ENCODE data around the gene PKP4.

Gene PKP4

DNA sequence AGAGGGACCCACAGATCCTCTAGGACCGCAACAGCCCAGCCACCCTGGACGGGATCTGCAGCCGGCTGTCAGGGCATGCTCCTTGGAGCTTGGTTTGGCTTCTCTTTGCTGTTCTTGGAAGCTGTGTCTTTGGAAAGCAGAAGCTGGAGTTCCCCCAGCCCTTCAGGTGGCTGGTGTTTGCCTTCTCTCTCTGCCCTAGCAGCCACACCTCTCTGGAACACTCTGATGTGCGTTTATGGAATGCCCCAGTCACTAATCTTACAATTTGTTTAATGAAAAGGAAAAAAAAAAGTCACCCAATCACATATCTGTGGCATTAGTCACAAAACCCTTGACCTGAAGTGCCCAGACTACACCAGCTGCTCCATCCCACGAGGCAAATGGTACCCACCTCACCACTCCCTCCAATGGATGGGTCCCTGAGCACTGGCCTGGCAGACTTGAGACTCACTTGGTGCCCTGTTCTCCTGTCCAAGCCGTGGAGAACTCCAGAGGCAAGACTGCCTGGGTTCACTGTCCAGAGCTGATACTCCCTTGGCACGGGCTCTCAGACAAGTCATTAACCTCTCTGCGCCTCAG, 268.1 kb downstream of the PKP4 start:
- no peak for DNase-seq

DNA sequence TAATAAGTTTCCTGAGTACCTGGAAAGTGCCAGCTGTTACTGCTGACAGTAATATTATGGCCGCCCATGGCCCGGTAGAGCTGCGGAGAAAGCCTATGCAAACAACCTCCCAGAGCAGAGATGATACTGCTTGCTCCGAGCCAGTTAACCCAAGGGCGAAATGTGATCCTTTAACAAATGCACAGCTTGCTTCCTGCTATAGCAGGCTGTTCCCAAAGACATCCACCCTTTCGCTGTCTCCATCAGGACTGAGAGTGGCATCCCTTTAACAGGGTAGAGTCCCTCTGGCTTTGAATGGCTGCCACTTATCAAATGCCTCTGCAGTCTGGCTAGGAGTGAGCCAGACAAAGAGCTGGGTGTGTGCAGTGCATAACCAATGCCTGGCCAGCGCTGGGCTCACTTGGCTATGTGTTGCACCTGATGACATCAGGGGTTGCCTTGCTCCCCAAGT, 268.7 kb downstream of the PKP4 start:
- no peak for DNase-seq

DNA sequence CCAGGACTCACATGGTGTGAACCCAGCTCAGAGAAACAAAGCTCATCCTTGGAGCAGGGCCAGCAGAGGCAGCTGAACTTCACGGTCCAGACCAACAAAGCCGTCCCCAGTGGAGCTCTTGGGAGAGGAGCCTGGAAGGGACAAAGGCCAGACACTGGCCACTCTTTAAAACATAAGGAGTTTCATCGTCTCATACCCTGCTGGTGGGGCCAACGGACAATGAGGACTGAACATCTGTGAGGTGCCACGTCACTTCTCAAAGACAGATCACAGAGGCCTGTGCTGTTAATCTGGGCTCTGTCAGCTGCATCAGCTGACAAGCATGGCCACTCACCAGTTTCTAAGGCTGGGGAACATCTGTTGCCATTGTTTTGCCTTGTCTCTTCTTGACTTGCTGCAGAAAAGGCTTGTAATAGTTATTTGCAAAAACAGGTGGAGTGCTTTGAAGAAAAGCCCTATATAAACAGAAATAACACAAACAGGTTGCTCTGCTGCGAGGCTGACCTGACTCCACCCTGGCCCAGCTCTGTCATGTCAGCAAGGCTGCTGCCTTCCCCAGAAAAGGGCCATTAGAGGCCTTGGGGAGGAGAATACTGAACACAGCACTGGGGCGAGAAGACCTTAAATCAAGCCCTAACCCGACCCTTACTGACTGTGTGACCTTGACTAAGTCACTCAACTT, 270.3 kb downstream of the PKP4 start:
- no peak for DNase-seq

DNA sequence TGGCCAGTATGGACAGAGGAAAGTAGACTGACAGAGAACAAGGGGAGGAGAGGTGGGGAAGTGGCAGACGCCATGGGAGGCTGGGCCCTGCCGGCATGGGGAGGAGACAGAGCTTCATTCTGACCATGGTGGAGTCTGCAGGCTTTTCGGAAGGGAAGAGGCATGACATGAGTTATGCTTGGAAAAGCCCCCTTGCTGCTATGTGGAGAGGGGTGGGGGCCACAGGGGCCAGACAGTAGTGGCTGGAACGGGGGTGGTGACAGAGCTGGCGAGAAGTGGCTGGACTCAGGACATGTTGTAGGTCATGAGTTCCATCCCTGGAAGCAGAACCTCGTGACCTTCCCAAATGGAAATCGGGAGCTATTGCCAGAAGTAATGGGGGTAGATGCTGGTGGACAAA, 271.7 kb downstream of the PKP4 start:
- no peak for DNase-seq

DNA sequence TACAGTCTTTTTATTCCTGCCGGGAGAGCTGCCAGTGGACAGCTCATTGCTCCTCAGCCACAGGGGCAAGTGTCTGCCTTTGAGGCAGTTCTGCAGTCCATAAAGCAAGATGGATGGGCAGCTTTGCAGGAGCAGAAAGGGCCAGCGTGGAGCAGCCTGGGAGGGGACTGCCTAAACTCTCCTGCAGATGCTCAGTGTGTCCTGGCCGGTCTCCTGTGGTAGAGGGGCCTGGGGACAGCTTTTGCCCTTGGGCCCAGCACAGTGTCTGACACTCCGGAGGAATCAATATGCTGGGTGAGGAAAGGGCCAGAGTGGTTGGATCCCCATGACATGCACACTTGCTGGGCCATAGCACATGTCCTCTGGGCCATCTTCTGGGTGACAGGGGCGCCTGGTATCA, 272.7 kb downstream of the PKP4 start:
- no peak for DNase-seq

DNA sequence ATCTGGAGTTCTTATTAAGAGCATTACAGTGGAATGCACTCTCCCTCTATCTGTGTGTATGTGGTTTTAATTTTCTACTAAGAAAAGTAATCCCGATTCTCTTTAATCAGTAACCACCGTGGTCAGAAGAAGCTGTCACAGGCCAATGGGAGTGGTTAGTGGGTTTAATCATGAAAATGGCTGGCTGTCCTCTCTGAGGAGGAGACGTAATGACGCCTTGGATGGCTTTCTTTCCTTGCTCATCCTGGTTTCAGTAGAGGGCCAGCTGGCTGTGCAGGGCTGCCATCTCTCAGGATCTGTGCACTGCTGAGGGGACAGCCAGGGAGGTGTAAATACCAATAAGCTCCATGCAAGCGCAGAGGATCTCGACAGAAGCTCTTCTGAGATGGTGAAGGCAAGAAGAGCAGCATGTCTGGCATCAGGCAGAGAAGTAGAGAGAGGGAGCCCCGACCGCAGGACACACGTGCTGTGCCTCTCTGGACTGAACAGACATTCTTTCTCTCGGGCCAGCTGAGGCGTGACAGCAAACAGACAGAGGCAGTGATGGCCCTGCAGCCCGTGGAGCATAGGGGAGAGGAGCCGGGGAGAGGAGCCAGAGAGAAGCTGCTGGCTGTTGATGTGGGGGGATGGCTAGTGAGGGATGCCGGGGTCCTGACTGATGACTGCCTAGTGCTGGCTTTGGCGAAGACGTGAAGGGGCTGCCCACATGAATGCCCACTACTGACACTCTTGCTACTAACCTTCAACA, 273.3 kb downstream of the PKP4 start:
- DNase-seq: no peak

DNA sequence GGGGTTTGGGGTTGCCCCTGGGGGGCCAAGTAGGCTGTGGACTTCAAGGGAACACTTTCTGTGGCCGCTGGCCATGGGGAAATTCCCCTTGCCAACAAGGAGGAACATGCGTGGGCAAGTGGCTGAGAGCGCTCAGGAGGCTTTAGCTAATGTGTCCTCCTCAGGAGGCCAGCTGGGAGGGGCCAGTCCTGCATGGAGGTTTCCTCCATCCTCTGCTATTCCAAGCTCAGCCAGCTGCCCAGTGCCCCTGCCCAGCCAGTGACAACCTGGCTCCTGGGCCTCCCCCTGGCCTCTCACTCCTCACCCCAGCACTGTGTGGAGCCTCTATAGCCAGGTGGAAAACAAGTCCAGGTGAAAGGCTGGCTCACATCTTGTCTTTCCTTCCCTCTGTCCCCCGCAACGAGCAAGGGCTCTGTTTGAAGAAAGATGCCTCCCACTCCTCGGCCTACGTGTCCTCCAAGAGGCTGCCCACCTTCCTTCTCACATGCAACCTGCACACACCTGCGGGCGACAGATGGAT, 273.9 kb downstream of the PKP4 start:
- no peak for DNase-seq

DNA sequence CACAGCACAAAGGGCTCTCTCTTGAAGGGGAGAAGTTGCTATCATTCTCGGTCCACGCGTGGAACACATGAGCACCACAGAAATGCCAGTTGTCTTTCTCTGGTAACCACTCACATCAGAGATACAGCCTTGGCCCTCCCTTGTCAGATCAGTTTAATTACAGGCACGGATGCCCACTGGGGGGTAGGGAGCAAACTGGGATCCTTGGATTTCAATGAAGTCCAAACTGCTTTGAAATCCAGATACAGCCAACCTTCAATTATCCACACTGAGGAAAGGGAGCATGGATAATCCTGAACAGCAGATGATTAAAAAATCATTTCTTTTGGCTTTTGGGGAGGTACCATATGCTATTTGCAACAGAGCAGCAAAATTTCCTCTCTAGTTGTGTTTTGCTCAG, 274.6 kb downstream of the PKP4 start:
- no peak for DNase-seq
